HG02623 (cell line): ENCODE results near the gene CNTN5.

Experiments
- ATAC-seq: cut with Tn5 transposase; IDR thresholded peaks from one replicate; pipeline ENCODE4 v1.9.1; 2021; ENCODE audit warnings: moderate library complexity; ENCODE audit not compliant: unreplicated experiment

CNTN5 gene

GRCh38 chr11:99162819-99163218, 142.1 kb downstream of the CNTN5 start:
- ATAC-seq = no peak

GRCh38 chr11:99170591-99170990, 149.8 kb downstream of the CNTN5 start:
- no peak for ATAC-seq

GRCh38 chr11:99171330-99171729, 150.6 kb downstream of the CNTN5 start:
- no peak for ATAC-seq

GRCh38 chr11:99176430-99176829, 155.7 kb downstream of the CNTN5 start:
- no peak for ATAC-seq

- ATAC-seq = no peak
Measured at GRCh38 chr11:99177446-99177845, 156.7 kb downstream of the CNTN5 start.

- ATAC-seq = no peak
Measured at GRCh38 chr11:99184146-99184545, 163.4 kb downstream of the CNTN5 start.

GRCh38 chr11:99188221-99188620, 167.5 kb downstream of the CNTN5 start:
- no peak for ATAC-seq

- no peak for ATAC-seq
Measured at GRCh38 chr11:99192716-99193115, 172.0 kb downstream of the CNTN5 start.

GRCh38 chr11:99197477-99197876, 176.7 kb downstream of the CNTN5 start:
- no peak for ATAC-seq

- no peak for ATAC-seq
Measured at GRCh38 chr11:99198215-99198614, 177.5 kb downstream of the CNTN5 start.

- no peak for ATAC-seq
Measured at GRCh38 chr11:99199341-99199740, 178.6 kb downstream of the CNTN5 start.

GRCh38 chr11:99200720-99201119, 180.0 kb downstream of the CNTN5 start:
- no peak for ATAC-seq

- no peak for ATAC-seq
Measured at GRCh38 chr11:99208813-99209212, 188.1 kb downstream of the CNTN5 start.

GRCh38 chr11:99229544-99229943, 208.8 kb downstream of the CNTN5 start:
- ATAC-seq = no peak

GRCh38 chr11:99234534-99234933, 213.8 kb downstream of the CNTN5 start:
- no peak for ATAC-seq

- ATAC-seq = no peak
Measured at GRCh38 chr11:99238401-99238800, 217.7 kb downstream of the CNTN5 start.

- ATAC-seq = no peak
Measured at GRCh38 chr11:99240192-99241030, 219.7 kb downstream of the CNTN5 start.

- no peak for ATAC-seq
Measured at GRCh38 chr11:99241066-99241465, 220.3 kb downstream of the CNTN5 start.

GRCh38 chr11:99244613-99245012, 223.9 kb downstream of the CNTN5 start:
- no peak for ATAC-seq

GRCh38 chr11:99246199-99246598, 225.4 kb downstream of the CNTN5 start:
- no peak for ATAC-seq

- no peak for ATAC-seq
Measured at GRCh38 chr11:99256614-99257013, 235.9 kb downstream of the CNTN5 start.

GRCh38 chr11:99257131-99257530, 236.4 kb downstream of the CNTN5 start:
- ATAC-seq = no peak

- ATAC-seq = no peak
Measured at GRCh38 chr11:99260696-99261095, 239.9 kb downstream of the CNTN5 start.
